Muscle of leg (tissue), 11 donors: ENCODE data around the gene ASCL2. TPM values are rescaled to one million over a fixed set of nuclear protein-coding genes. Genes with fewer than 3 reads are reported as not detected.
"Not testable (repeated sequence)": the region's sequence is repeated elsewhere in the genome, so short reads cannot be mapped to it uniquely, and the experiment has no call there.

Experiments used
- DNase-seq: peaks from one replicate; pipeline ENCODE4 v3.0.0; 2013
- H3K27ac ChIP-seq: one replicate; pipeline ENCODE4 v1.5.1; 2013; ENCODE audit warnings: mild to moderate bottlenecking, low read length, control low read depth
- H3K27me3 ChIP-seq: one replicate; pipeline ENCODE4 v1.6.1; 2013; ENCODE audit warnings: low read length; ENCODE audit not compliant: control insufficient read depth, insufficient read depth
- H3K36me3 ChIP-seq: one replicate; pipeline ENCODE4 v1.6.1; 2013; ENCODE audit warnings: low read length; ENCODE audit not compliant: control insufficient read depth, insufficient read depth
- H3K4me1 ChIP-seq: one replicate; pipeline ENCODE4 v1.6.1; 2013; ENCODE audit warnings: low read length; ENCODE audit not compliant: control insufficient read depth, insufficient read depth
- H3K4me3 ChIP-seq: one replicate; pipeline ENCODE4 v1.5.1; 2013; ENCODE audit warnings: low read length, control low read depth
- H3K9me3 ChIP-seq: replicated peaks from 2 replicates; pipeline ENCODE4 v1.6.1; 2013; ENCODE audit warnings: low read depth, low read length; ENCODE audit not compliant: control insufficient read depth
- WGBS: methylation state at CpG from one replicate; pipeline ENCODE4 v1.1.5; 2013; ENCODE audit warnings: missing lambda C conversion rate; ENCODE audit not compliant: insufficient coverage; 5-methylcytosine and 5-hydroxymethylcytosine counted together
- polyA plus RNA-seq, 8 donors: library from polyadenylated mRNA; unstranded; fragments of 120-200 nt; gene quantifications; one replicate each; pipeline versions ENCODE4 v1.2.1 to v1.2.3, GENCODE V29; 2013; ENCODE audit warnings: inconsistent platforms in 1 of 8, low replicate concordance in 1 of 8; ENCODE audit not compliant: insufficient read length in 8 of 8, insufficient read depth in 1 of 8
- total RNA-seq: library from RNA; stranded (reverse); fragments of 120-200 nt; gene quantifications from one replicate; pipeline ENCODE4 v1.2.4, GENCODE V29; 2013

ASCL2 gene
- total and polyA plus RNA-seq, 9 donors, result 0.11 to 0.53 (median 0.29) TPM

DNA sequence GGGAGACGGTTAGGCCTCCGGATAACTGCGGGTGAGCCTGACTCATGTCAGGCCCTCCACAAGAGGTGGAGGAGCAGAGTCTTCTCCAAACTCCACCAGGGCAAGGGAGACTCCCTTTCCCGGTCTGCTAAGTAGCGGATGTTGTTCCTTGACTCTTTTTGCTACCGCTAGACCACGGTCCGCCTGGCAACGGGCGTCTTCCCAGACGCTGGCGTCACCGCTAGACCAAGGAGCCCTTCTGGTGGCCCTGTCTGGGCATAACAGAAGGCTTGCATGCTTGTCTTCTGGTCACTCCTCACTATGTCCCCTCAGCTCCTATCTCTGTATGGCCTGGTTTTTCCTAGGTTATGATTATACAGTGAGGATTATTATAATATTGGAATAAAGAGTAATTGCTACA is 16.0 kb upstream of the ASCL2 start:
- DNase-seq, H3K27ac ChIP-seq: not testable (repeated sequence)

GRCh38 chr11:2280208-2280607 is 9.8 kb upstream of the ASCL2 start:
- peaks cover 11% of the 10 kb centered on the region for H3K27me3 ChIP-seq
- no peak overlapping the region for H3K27ac ChIP-seq
- no CpG with 5 or more reads among the region's 2 CpGs for WGBS
- no peaks in the 10 kb centered on the region for H3K9me3 ChIP-seq
- no peak for DNase-seq
- no peak overlapping the region for H3K4me3 ChIP-seq
- H3K4me1 ChIP-seq, result peaks cover 6% of the 10 kb centered on the region
- no peaks in the 10 kb centered on the region for H3K36me3 ChIP-seq

More for the DNA sequence above, 16.0 kb upstream of the ASCL2 start:
- H3K9me3 ChIP-seq, H3K4me3 ChIP-seq, H3K36me3 ChIP-seq, H3K4me1 ChIP-seq: not testable (repeated sequence)
- WGBS, result 94% methylated on average over 10 of the region's 13 CpGs
- peaks cover 13% of the 10 kb centered on the region for H3K27me3 ChIP-seq

DNA sequence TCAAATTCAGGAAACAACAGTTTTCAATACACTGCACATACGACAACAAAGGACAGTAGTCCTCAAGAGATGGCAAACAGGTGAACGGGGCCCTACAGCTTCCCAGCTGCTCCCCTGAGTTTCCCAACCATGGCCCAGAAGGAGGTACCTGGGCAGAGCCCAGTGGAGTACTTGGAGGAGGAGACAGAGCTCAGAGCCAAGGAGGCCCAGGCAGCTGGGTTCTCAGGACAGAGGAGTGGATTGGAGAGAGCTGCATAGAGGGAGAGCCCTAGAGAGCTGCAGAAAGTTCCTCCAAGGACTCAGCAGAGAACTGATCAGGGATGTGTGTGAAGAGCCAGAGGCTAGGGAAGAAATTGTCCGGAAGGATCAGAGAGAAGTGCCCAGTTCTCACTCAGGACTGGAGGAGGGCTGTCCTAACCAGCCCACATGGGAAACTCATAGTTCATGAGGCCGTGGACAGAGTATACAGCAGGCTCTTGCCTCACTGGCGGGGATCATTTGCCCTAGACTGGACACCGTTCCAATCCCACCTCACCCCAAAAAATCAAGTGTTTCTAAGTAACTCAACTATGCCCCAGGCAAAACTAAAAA is 7.6 kb upstream of the ASCL2 start:
- Histone ChIP-seq H3K4me3 (no peak overlapping the region), H3K9me3 (no peaks in the 10 kb centered on the region), H3K27ac (no peak overlapping the region), H3K36me3 (no peaks in the 10 kb centered on the region), H3K4me1 (peaks cover 6% of the 10 kb centered on the region), H3K27me3 (peaks cover 26% of the 10 kb centered on the region)
- DNase-seq, result no peak
- WGBS, result 55% methylated on average over 2 of the region's 6 CpGs

GRCh38 chr11:2277008-2277346 is 6.6 kb upstream of the ASCL2 start:
- peaks cover 37% of the 10 kb centered on the region for H3K27me3 ChIP-seq
- no peaks in the 10 kb centered on the region for H3K36me3 ChIP-seq
- no CpG with 5 or more reads among the region's 6 CpGs for WGBS
- peaks cover 6% of the 10 kb centered on the region for H3K4me1 ChIP-seq
- no peak overlapping the region for H3K4me3 ChIP-seq
- H3K9me3 ChIP-seq, result no peaks in the 10 kb centered on the region
- no peak for DNase-seq
- no peak overlapping the region for H3K27ac ChIP-seq

DNA sequence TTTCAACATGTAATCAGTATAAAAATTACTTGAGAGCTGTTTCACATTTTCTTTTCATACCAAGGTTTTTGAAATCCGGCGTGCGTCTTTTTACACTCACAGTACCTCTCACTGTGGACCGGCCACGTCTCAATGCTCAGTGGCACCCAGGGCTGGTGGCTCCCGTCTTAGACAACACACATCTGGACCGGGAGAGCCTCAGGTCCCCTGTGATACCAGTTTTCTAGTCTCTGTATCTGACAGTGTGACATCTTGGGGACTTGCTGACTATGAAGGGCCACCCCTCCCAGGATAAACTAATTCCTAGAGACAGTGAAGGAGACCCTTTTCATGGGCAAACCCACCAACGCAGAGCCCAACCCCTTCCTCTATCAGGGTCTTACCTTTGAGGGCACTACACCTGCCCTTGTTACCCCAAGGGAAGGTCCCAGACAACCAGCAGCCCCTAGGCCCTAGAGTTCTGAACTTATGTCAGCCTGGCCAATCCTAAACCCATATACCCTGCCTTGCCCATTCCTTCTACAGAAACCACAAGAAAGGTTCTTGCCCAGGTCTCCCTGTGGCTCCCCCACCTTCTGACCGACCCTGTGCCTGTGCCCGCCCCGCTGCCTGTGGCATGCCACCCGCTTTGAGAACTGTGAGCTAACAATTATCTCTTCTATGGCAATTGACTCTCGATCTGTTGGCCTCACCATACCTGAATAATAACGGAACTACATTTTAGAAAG is 6.1 kb upstream of the ASCL2 start:
- Histone ChIP-seq H3K36me3 (no peaks in the 10 kb centered on the region), H3K9me3 (no peaks in the 10 kb centered on the region), H3K4me3 (no peak overlapping the region), H3K27ac (no peak overlapping the region), H3K4me1 (peaks cover 6% of the 10 kb centered on the region), H3K27me3 (peaks cover 42% of the 10 kb centered on the region)
- WGBS, result 94% methylated on average over 7 of the region's 14 CpGs
- DNase-seq, result no peak

DNA sequence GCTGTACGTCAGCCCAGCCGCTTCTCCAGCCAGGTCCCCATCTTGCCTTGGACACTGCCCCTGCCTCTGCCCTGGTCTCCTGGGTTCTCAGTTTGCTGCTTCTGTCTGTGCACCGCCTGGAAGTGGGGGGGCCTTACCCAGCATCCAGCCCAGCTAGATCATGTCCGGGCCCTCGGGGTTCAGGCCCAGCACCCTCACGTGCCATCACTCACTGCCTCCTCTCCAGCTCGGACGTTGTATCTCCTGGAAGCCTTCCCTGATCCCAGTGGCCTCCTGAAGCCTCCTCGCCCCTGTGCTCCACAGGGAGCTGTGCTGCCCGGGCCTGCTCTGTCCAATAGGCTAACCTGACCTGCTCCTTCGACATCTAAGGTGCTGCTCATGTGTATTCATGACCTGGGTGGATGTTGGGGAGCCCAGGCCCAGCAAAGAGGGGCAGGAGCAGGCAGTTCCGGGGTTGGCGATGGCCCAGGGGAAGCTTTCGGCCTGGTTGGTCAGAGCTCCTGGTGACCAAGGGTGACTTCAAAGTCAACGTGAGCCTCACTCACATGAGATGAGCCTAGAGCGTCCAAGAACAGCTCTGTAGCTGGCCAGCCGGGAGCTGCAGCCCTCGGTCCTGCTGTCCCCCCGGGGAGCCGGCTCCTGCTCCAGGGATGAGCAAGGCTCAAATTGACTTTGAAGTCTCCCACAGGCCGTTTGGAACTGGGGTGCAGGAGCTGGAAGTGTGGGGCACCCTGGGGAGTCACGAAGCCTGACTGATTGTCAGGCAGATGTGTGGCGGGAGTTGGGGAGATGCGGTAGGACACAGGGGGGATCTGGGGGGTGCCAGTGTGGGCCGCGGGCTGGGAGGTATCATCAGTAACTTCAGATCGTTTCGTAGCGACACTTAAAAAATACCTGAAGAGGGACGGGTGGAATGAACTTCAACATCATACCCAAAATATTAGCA is 5.2 kb upstream of the ASCL2 start:
- Histone ChIP-seq H3K4me1 (peaks cover 13% of the 10 kb centered on the region), H3K4me3 (no peak overlapping the region), H3K27me3 (peaks cover 51% of the 10 kb centered on the region), H3K36me3 (no peaks in the 10 kb centered on the region), H3K27ac (no peak overlapping the region), H3K9me3 (no peaks in the 10 kb centered on the region)
- WGBS, result 81% methylated on average over 23 of the region's 30 CpGs
- no peak for DNase-seq

- H3K27ac ChIP-seq, result no peak overlapping the region
- peaks cover 22% of the 10 kb centered on the region for H3K4me1 ChIP-seq
- no peak overlapping the region for H3K4me3 ChIP-seq
- no peaks in the 10 kb centered on the region for H3K36me3 ChIP-seq
- peaks cover 63% of the 10 kb centered on the region for H3K27me3 ChIP-seq
- DNase-seq, result no peak
- no peaks in the 10 kb centered on the region for H3K9me3 ChIP-seq
- WGBS, result 78% methylated on average over 10 of the region's 12 CpGs
Measured at GRCh38 chr11:2273771-2274170, 3.4 kb upstream of the ASCL2 start.

DNA sequence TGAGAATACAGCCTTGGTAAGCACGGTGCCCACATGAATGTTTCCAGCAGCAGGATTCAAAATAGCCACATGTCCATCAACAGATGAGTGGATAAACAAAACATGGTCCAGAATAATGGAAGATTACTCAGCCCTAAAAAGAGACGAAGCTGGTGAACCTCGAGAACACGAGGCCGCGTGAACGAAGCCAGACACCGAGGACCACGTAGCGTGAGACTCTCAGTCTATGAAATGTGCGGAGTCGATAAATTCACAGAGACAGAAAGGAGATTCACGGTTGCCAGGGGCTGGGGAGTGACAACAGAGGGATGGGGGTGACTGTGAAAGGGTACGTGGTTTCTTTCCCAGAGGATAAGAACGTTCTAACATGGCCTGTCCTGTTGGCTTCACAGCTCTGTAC is 2.9 kb upstream of the ASCL2 start:
- Histone ChIP-seq H3K4me3 (no peak overlapping the region), H3K27ac (no peak overlapping the region), H3K27me3 (peaks cover 66% of the 10 kb centered on the region), H3K36me3 (no peaks in the 10 kb centered on the region), H3K4me1 (peaks cover 27% of the 10 kb centered on the region), H3K9me3 (no peaks in the 10 kb centered on the region)
- DNase-seq, result no peak
- WGBS, result 91% methylated on average over 10 of the region's 15 CpGs

DNA sequence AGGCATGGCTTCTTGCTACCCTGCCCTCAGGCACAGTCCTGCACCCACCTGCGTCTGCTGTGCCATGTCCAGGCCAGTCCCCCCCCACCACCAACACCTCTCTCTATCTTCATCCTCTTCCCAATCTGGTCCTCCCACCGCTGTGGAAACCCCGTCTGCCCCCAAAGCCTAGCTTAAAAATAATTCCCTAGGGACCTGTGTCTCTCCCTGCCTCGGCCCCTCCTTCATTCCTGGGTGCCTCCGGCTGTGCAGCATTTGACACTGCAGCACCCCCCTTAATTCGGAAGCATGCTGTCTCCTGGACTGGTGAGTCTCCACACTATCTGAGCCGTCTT is 2.5 kb upstream of the ASCL2 start:
- no peak for DNase-seq
- no peak overlapping the region for H3K27ac ChIP-seq
- peaks cover 70% of the 10 kb centered on the region for H3K27me3 ChIP-seq
- H3K4me1 ChIP-seq, result peaks cover 24% of the 10 kb centered on the region
- H3K9me3 ChIP-seq, result no peaks in the 10 kb centered on the region
- no peak overlapping the region for H3K4me3 ChIP-seq
- 85% methylated on average over 7 of the region's 7 CpGs for WGBS
- H3K36me3 ChIP-seq, result no peaks in the 10 kb centered on the region

DNA sequence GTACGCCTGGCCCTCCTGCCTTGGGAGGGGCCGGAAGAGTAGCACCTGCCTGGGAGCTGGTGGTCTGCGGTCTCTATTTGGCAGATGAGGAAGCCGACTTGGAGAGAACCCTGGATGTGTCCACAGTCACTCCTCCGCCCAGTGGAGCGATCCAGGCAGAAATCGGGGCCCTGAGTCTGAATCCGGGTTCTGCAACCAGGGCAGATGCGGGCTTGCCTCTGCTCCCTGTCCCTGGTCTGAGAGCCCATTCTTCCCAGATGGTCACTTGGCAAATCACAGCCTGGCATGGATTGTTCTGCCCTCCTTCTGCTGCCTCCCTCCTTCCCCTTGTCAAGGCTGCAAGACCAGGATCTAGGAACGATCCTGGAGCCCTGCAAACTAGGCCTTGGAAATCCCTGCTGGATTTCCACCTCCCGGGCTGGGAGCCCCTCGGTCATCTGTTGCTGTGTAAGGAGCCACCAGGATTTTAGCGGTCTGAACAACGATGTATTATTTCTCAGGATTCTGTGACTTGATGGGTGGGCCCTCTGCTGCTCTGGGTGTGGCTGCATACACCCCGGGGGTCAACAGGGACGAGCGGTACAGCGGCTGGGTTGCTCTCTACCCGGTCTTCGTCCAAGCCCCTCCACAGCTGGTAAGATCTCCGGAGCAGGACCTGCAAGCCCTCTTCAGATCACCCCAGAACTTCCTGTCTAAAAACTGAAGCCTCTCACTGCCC is 2.0 kb upstream of the ASCL2 start:
- Histone ChIP-seq H3K4me3 (no peak overlapping the region), H3K4me1 (peaks cover 23% of the 10 kb centered on the region), H3K27ac (no peak overlapping the region), H3K9me3 (no peaks in the 10 kb centered on the region), H3K36me3 (no peaks in the 10 kb centered on the region), H3K27me3 (peaks cover 75% of the 10 kb centered on the region)
- DNase-seq, result no peak
- 80% methylated on average over 18 of the region's 21 CpGs for WGBS
